OCI-LY1 (cell line): ENCODE data around the gene KBTBD12.

Source experiments
- H2AFZ ChIP-seq: fragments of 200-600 bp; sonication (generic), shearing (Covaris generic); 2 replicates; pipeline ENCODE4 v1.6.0; 2014; ENCODE audit warnings: antibody characterized with exemption, mild to moderate bottlenecking, low read length
- H3F3A ChIP-seq: fragments of 200-600 bp; sonication (generic), shearing (Covaris generic); 2 replicates; pipeline ENCODE4 v1.6.0; 2014; ENCODE audit warnings: mild to moderate bottlenecking, antibody characterized with exemption, low read length, moderate library complexity; ENCODE audit not compliant: insufficient read depth
- H3K27ac ChIP-seq: fragments of 200-600 bp; sonication (generic); 2 replicates; pipeline ENCODE4 v1.5.1; 2014; ENCODE audit warnings: low read length, mixed run types, mild to moderate bottlenecking, low read depth; ENCODE audit not compliant: poor library complexity, severe bottlenecking
- H3K27me3 ChIP-seq: fragments of 200-600 bp; sonication (generic); 2 replicates; pipeline ENCODE4 v1.6.0; 2014; ENCODE audit warnings: antibody characterized with exemption, mild to moderate bottlenecking, low read length, moderate library complexity; ENCODE audit not compliant: insufficient read depth
- H3K36me3 ChIP-seq: fragments of 200-600 bp; sonication (generic); 2 replicates; pipeline ENCODE4 v1.6.1; 2014; ENCODE audit warnings: mild to moderate bottlenecking, antibody characterized with exemption, low read length, moderate library complexity, mixed read lengths; ENCODE audit not compliant: insufficient read depth
- H3K4me1 ChIP-seq: fragments of 200-600 bp; sonication (generic); 2 replicates; pipeline ENCODE4 v1.5.1; 2014; ENCODE audit warnings: mild to moderate bottlenecking, low read length, moderate library complexity; ENCODE audit not compliant: insufficient read depth, severe bottlenecking
- H3K4me2 ChIP-seq: fragments of 200-600 bp; sonication (generic), shearing (Covaris generic); 2 replicates; pipeline ENCODE4 v1.6.1; 2014; ENCODE audit warnings: low read length
- H3K4me3 ChIP-seq: fragments of 200-600 bp; sonication (generic); 2 replicates; pipeline ENCODE4 v1.5.1; 2014; ENCODE audit warnings: low read length, low read depth, mild to moderate bottlenecking, mixed read lengths; ENCODE audit not compliant: poor library complexity, severe bottlenecking
- H3K79me2 ChIP-seq: fragments of 200-600 bp; shearing (Covaris generic); 2 replicates; pipeline ENCODE4 v1.6.1; 2016; ENCODE audit warnings: mixed run types, low read length, mixed read lengths; ENCODE audit not compliant: insufficient read depth
- H3K9ac ChIP-seq: fragments of 200-600 bp; sonication (generic), shearing (Covaris generic); 2 replicates; pipeline ENCODE4 v1.6.1; 2014; ENCODE audit warnings: mild to moderate bottlenecking, low read length, mixed read lengths
- H3K9me2 ChIP-seq: fragments of 200-600 bp; sonication (generic), shearing (Covaris generic); 2 replicates; pipeline ENCODE4 v1.6.1; 2014; ENCODE audit warnings: low read depth, mild to moderate bottlenecking, low read length, mixed read lengths
- H3K9me3 ChIP-seq: fragments of 200-600 bp; shearing (Covaris generic); 2 replicates; pipeline ENCODE4 v1.6.1; 2014; ENCODE audit warnings: low read length, mixed read lengths
- H4K20me1 ChIP-seq: fragments of 200-600 bp; sonication (generic), shearing (Covaris generic); 2 replicates; pipeline ENCODE4 v1.6.0; 2016; ENCODE audit warnings: mild to moderate bottlenecking, low read length; ENCODE audit not compliant: insufficient read depth
- EZH2 ChIP-seq: fragments of 200-600 bp; sonication (generic), shearing (Covaris generic); IDR thresholded peaks from 2 replicates; pipeline ENCODE4 v1.8.0; 2017; ENCODE audit warnings: borderline replicate concordance, mixed run types, mild to moderate bottlenecking, antibody characterized with exemption, low read length, moderate library complexity, mixed read lengths
- TF ChIP-seq, protein P1 (sequence below): fragments of 200-600 bp; sonication (generic), shearing (Covaris generic); IDR thresholded peaks from 2 replicates; pipeline ENCODE4 v1.5.1; 2017; ENCODE audit warnings: mild to moderate bottlenecking, antibody characterized with exemption, low read length, moderate library complexity, mixed read lengths

KBTBD12 gene

DNA sequence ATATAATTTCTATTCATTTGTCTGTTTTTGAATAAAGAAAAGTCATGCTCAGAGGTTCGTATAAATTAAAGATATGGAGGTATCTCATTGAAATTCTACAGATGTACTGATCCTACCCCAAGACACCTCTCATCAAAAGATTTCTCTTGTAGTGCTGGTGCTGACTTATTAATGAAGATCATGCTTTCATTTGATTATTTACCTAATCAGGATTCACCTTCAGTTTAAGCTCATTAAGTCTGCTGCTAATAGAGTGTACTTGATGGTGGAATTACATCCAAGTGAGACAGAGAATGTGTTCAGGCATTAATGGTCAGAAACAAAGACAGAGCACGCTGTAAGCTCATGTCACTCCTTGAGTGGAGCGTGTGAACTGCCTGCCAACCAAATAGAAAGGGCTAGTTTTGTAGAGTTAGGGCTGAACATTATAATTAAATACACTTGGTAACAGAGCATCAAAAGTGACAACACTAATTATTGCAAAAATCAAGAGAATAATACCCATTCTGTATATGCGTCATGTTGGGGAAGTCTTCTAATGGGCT, 45.5 kb downstream of the KBTBD12 start:
- H3K9me3 ChIP-seq = no peaks in the 10 kb centered on the region
- no peaks in the 10 kb centered on the region for H3F3A ChIP-seq
- no peaks in the 10 kb centered on the region for H3K4me1 ChIP-seq
- no peak overlapping the region for H3K9ac ChIP-seq
- H4K20me1 ChIP-seq = no peaks in the 10 kb centered on the region
- TF ChIP-seq EZH2 = no peak
- TF ChIP-seq, protein P1, sequence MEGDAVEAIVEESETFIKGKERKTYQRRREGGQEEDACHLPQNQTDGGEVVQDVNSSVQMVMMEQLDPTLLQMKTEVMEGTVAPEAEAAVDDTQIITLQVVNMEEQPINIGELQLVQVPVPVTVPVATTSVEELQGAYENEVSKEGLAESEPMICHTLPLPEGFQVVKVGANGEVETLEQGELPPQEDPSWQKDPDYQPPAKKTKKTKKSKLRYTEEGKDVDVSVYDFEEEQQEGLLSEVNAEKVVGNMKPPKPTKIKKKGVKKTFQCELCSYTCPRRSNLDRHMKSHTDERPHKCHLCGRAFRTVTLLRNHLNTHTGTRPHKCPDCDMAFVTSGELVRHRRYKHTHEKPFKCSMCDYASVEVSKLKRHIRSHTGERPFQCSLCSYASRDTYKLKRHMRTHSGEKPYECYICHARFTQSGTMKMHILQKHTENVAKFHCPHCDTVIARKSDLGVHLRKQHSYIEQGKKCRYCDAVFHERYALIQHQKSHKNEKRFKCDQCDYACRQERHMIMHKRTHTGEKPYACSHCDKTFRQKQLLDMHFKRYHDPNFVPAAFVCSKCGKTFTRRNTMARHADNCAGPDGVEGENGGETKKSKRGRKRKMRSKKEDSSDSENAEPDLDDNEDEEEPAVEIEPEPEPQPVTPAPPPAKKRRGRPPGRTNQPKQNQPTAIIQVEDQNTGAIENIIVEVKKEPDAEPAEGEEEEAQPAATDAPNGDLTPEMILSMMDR = no peak
- no peak overlapping the region for H2AFZ ChIP-seq
- no peak overlapping the region for H3K4me3 ChIP-seq
- H3K27me3 ChIP-seq = no peaks in the 10 kb centered on the region
- no peaks in the 10 kb centered on the region for H3K9me2 ChIP-seq
- H3K27ac ChIP-seq = no peak overlapping the region
- H3K4me2 ChIP-seq = no peak overlapping the region
- H3K79me2 ChIP-seq = no peaks in the 10 kb centered on the region
- H3K36me3 ChIP-seq = no peaks in the 10 kb centered on the region

DNA sequence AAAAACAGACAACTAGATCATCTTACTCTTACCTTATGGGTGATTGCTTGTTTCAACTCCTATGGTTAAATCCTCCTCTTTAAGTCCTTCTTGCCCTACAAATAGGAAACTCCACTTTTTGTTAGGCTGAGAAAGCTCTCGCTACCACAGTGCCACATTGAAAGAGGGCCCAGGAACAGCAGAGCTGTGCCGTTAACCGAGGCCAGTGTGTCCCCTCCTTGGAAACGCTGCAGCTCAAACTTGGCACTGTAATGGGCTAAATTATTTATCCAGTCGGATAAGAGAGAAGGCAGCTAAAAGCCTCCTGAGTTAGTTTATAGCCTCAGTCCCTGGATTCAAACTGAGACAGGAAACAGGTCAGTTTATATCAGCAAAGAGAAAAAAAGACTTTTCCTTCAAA, 46.1 kb downstream of the KBTBD12 start:
- Histone ChIP-seq H2AFZ (no peak overlapping the region), H3K4me2 (no peak overlapping the region), H3K9me2 (no peaks in the 10 kb centered on the region), H3K9ac (no peak overlapping the region), H3F3A (no peaks in the 10 kb centered on the region), H3K4me3 (no peak overlapping the region), H3K27me3 (no peaks in the 10 kb centered on the region), H4K20me1 (no peaks in the 10 kb centered on the region), H3K36me3 (no peaks in the 10 kb centered on the region), H3K9me3 (no peaks in the 10 kb centered on the region), H3K79me2 (no peaks in the 10 kb centered on the region), H3K27ac (no peak overlapping the region), H3K4me1 (no peaks in the 10 kb centered on the region)
- TF ChIP-seq, protein P1 = no peak
- no peak for TF ChIP-seq EZH2

DNA sequence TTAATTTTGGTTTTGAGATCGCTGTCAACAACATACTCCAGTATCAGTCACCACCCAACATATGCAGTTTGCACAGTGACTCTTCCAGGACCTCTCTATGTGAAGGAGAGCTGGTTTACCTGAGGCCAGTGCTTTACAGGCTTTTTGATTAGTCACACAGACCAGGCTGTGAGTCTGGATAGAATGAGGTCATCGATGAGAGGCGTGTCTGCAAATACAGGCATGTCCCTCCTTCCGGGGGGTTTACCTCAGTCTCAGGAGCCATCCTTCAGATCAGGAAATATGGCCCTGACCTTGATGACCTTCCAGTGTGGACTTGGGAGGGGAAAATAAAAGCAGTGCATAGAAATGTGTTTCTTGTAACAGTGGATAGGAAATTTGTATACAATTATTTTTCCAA, 46.9 kb downstream of the KBTBD12 start:
- H3K9me2 ChIP-seq = no peaks in the 10 kb centered on the region
- no peak overlapping the region for H3K27ac ChIP-seq
- H3K27me3 ChIP-seq = no peaks in the 10 kb centered on the region
- TF ChIP-seq EZH2 = no peak
- TF ChIP-seq, protein P1 = no peak
- H2AFZ ChIP-seq = no peak overlapping the region
- no peak overlapping the region for H3K4me3 ChIP-seq
- no peaks in the 10 kb centered on the region for H3K79me2 ChIP-seq
- H3K36me3 ChIP-seq = no peaks in the 10 kb centered on the region
- no peaks in the 10 kb centered on the region for H3K4me1 ChIP-seq
- no peak overlapping the region for H3K4me2 ChIP-seq
- H4K20me1 ChIP-seq = no peaks in the 10 kb centered on the region
- no peak overlapping the region for H3K9ac ChIP-seq
- H3K9me3 ChIP-seq = no peaks in the 10 kb centered on the region
- H3F3A ChIP-seq = no peaks in the 10 kb centered on the region
